Measurements from ENCODE around the gene AQP6.

The AQP6 gene

GRCh38 chr12:49972641-49973360, at the start of gene AQP6:
Gene AQP6 (plus strand): TSS chr12:49972947. CDS start chr12:49973174, 227 bp downstream.
- no peak for DNase-seq

DNA sequence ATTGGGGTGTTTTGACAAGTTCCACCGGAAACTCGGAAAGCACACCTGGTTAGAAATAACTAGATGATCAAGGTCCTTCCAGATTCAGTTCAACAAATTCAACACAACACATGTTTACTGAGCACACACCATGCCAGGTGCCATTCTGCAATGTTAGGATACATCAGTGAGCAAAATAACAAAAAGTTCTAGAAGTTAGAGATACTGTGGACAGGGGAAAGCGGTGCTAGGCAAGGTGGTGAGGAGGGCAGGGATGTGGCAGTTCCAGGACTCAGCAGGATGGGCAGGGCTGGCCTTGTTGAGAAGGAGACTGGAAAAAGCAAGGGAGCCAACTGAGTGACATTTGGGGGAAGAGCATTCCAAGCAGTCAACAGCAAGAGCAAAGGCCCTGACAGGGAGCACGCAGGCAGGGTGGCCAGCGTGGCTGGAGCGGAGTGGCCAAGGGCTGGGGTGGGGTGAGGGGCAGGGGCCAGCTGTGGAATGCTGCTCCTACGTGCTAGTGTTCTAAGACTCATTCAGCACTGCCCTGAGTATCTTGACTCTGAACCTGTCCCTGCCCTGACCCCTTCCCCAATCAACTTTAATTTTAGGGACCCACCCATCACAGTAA, 49.6 kb upstream of the AQP6 start:
- DNase-seq = no peak

DNA sequence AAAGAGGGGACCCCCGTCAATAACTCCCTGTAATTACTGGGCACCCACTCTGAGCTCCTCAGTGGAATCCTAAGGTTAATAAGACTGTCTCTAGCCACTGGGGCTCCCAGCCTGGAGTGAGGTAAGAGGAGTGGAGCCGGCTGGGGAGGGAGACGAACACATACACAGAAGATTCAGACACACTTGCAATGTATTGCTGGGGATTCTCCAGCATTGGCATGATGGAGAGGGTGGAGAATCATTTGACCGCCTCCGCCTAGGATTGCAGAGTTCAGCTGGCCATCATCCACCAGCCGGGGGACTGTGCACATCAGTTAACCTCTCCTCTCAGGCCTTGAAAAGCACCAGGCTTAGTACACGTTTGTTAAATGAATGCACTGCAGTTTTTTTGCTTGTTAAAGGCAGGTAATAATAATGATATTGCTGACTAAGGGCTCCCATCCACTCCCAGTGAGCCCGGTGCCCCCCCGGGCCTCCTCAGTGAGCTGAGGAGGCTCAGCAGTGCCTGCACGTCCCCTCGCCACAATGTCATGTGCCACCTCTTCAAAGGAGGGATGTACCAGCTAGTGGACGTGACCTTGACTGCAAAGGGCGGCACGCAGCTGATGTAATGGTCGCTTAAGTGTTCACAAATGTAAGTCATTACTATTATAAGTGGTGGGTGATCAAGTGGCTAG, 48.7 kb upstream of the AQP6 start:
- no peak for DNase-seq

DNA sequence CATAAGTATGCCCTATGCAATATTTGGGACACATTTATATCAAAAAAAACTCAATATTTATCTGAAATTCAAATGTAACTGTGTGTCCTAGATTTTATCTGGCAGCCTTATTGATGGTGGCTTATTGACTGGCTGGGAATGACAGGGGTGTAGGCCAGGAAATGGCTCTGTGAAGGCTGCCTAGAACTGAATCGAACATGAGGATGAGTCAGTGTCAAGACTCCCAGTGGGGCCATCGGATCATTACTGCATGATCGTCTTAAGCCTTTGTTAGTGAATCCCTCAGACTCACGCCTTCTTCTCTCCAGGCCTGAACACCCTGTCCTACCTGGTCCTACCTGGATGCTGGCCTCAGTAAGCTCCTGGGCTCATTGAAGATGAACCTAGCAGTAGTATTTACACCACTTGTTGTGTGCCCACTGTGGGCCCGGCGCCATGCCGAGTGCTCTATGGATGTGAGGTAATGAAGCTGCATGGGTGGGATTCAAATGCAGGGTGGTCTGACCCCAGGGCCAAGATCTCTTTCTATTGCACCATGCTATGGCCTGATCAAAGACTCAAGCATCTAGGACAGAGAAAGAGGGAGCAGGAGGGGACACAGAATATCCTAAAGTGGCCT, 48.0 kb upstream of the AQP6 start:
- DNase-seq = no peak

GRCh38 chr12:49925433-49926204, 47.1 kb upstream of the AQP6 start:
- DNase-seq = no peak

- no peak for DNase-seq
Observed at GRCh38 chr12:49928471-49928870, 44.3 kb upstream of the AQP6 start.

- no peak for DNase-seq
Observed at GRCh38 chr12:49929581-49929980, 43.2 kb upstream of the AQP6 start.

GRCh38 chr12:49930515-49931288, 42.0 kb upstream of the AQP6 start:
- no peak for DNase-seq

DNA sequence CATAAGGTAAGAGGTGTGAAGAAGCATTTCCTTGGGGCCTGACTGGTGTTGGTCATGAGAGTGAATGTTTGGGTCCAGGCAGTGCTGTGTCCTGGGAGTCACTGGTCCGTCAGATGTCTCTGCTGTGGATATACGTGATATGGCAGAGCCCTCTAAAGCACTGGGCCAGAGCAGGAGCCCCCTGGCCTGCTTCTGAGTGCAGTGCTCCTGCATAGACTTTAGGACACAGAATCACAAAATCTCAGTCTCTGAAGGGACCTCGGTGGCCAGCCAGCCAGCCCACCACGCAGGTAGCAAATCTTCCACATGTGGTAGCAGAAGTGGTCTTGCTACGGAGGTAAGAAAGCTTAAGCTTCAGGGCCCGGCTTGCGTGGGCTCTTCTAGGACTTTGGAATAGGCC, 40.7 kb upstream of the AQP6 start:
- no peak for DNase-seq

DNA sequence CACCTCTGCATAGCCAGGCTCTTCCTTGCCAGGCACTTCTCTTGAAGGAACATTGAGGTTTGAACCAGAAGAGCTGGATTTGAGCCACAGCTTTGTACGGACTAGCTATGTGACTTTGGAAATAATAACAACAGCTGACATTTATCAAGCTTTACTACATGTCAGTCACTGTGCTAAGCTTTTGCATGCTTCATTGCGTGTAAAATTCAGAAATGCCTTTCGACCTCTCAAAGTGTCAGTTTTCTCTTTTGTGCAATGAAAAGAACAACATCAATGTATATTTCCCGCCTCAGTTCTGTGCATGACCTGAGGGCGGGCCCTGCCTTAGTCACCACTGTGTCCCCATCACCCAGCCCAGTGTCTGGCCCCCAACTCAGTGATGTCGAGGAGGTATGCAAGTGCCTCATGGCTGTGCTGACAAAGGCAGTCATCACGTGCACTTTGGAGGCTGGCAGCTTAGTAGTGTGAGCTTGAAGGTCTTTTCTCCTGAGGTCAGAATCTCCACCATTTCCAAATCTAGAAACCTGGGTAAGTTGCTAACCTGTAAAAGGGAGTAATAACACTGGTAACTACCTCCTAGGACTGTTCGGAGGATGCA, 40.1 kb upstream of the AQP6 start:
- no peak for DNase-seq

GRCh38 chr12:49933796-49934195, 39.0 kb upstream of the AQP6 start:
- DNase-seq = no peak

- DNase-seq = no peak
Observed at GRCh38 chr12:49934505-49934904, 38.2 kb upstream of the AQP6 start.

DNA sequence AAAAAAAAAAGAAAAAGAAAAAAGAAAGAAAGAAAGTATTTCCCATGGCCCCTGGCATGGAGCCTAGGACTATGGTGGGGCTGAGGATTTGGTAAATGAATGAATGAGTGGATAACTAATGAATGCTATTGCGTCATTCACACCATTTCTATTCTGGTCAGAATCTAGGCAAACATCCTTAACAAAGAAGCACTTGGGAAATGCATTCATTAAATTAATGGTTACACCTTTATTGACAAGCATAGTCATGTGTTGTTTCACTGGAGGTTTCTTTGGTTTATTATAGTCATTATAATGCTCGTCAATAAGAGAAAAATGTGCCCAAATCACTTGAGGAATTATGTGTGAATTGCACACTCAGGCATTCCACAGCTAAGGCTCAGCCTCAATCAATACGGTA, 35.8 kb upstream of the AQP6 start:
- no peak for DNase-seq

DNA sequence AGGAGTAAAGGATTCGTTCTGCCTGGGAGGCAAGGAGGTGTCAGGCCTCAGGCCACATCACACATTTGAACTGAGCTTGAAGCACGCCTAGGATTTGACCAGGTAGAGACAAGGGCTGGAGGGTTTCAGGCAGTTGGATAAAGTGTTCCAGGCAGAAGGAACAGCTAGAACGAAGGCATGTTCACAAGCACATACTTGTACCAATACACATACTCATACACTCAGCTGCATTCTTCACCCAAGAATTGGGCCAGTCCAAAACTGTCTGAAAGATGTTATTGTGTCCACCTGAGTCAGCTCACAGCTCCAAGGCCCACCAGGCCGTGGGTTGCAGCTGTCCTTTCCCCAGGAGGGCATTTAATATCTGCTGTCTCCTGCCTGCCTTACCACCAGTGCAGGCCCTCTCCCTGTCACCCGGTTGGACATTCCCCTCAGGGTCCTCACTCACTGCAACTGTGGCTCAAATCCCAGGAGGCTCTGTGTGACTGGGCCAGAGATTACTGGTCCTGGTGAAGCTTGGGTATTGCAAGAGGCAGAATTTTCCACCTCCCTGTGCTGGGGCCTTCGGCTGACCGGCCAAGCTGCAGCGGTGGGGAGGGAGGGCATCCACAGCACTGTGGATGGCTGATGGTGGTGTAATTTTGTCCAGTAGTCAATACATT, 35.0 kb upstream of the AQP6 start:
- DNase-seq = no peak

- no peak for DNase-seq
Observed at GRCh38 chr12:49939307-49939706, 33.4 kb upstream of the AQP6 start.

- DNase-seq = no peak
Observed at GRCh38 chr12:49939707-49940106, 33.0 kb upstream of the AQP6 start.

DNA sequence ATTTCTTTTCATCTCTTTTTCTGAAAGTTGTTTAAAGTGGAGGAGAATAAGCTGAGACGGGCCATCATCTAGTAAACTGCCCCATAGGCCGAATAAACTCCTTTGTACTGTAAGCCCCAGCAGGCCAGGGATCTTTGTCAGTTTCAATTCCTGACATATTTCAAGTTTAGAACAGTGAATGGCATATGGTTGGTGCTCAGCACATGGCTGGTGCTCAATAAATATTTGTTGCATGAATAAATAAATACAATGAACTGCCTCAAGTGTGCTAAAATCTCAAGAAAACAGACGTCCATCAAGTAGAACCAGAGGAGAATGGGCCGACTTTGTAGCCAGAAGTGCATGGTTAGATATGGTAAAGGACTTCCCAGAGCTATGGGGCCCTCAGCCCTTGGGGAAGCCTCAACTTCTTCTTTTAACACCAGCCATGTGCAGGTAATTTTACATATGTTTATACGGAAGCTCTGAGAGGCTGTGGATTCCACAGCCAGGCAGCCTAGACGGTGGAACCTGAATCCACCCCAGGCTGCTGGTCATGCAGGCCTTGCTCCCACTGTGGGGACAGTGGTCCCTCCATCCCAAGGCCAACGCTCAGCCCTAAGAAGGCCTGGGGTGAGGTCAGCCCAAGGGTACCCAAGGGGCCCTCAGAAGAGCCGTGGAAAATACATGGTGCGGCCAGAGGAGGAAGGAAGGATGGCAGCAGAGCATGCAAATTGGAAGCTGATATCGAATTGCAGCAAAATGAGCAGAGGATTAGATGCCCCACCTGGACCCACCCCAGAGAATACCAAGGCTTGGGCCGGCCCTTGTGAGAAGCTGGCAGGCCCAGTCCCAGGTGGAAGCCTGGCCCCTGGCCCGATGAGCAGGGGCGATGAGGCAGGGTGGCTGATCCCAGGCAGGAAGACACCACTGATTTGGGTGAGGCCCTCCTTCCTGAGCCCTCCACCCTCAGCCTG, 30.9 kb upstream of the AQP6 start:
- no peak for DNase-seq

DNA sequence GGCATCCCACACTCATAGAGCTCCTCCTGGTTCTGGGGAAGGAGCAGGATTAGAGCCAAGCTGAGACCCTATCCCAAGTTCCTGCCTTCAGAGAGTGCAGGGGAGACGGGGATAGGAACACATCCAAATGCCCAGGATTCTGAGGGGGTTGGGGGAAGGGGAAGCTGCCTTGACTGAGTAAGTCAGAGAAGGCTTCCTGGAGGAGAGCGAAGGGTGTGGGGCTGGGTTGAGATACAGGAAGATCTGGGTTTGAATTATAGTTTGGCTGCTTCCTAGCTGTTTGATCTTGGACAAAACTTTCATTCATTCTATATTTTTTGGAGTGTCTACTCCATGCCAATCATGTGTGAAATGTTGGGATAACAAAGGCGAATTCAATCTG, 30.2 kb upstream of the AQP6 start:
- DNase-seq = no peak

DNA sequence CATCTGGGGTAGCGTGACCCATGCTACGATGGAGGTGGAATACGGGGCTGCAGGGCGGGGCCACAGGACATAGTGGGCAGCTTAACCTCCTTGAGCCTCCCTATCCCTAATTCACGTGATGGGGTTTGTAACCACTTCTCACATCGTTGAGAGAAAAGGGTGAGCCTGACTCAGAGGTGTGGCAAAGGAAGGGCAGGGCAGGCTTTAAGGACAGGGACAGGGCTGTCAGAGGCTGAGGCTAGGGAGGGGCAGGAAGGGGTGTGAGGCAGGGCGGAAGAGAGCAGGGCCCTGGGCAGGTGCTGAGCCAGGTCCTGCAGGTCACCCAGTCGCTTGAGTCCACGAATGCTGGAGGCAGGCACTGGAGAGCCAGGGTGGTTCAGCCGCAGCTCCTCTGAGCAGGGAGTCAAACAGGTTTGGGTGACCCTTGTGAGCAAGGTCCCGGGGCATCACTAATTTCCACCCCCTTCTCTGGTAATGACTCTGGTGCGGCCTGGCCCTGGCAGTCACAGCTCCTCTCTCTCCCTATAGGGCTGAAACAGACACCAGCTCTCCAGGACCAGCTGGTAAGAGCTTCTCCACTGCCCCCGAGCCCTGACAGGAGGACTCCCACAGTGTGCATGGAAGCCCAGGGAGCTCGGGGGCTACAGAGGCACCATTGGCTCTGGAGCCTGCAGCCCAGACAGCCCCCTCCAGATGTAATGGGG, 29.7 kb upstream of the AQP6 start:
- DNase-seq = no peak

DNA sequence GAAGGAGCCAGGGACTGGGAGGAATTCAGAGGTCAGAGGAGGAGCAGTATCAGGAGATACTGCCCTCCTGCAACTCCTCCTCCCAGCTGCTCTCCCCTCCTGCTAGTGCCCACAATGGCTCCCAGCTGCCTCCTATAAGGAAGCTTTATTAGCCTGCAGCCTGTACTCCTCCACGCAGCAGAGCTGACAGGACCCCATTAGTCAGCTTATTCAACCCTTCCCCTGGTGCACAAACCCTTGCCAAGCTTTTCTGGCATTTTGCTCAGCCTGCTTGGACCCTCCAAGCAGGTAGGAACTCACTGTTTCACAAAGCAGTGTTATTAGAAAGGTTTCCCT, 29.2 kb upstream of the AQP6 start:
- DNase-seq = no peak

Measured in NCI-H1930 (cell line).